NCI-H1105 (cell line): ENCODE data around the gene SMAD1.
"Not testable (repeated sequence)": the region's sequence is repeated elsewhere in the genome, so short reads cannot be mapped to it uniquely, and the experiment has no call there.

Experiments used
- DNase-seq: peaks from one replicate; lab custom pipeline; 2025; lab: John Stamatoyannopoulos, UW

Gene SMAD1

GRCh38 chr4:145564540-145564939, 82.9 kb downstream of the SMAD1 start:
- DNase-seq = no peak

GRCh38 chr4:145565328-145565727, 83.7 kb downstream of the SMAD1 start:
- DNase-seq = no peak

GRCh38 chr4:145566086-145566708, 84.5 kb downstream of the SMAD1 start:
- DNase-seq = no peak

- no peak for DNase-seq
Measured at GRCh38 chr4:145566768-145567167, 85.1 kb downstream of the SMAD1 start.

GRCh38 chr4:145567516-145567915, 85.9 kb downstream of the SMAD1 start:
- DNase-seq = no peak

GRCh38 chr4:145574546-145574945, 92.9 kb downstream of the SMAD1 start:
- DNase-seq = not testable (repeated sequence)

GRCh38 chr4:145580906-145581305, 99.3 kb downstream of the SMAD1 start:
- no peak for DNase-seq

- DNase-seq = no peak
Measured at GRCh38 chr4:145583191-145584055, 101.8 kb downstream of the SMAD1 start.

GRCh38 chr4:145587088-145587754, 105.6 kb downstream of the SMAD1 start:
- no peak for DNase-seq

GRCh38 chr4:145589381-145589780, 107.7 kb downstream of the SMAD1 start:
- not testable (repeated sequence) for DNase-seq

GRCh38 chr4:145589916-145590702, 108.5 kb downstream of the SMAD1 start:
- DNase-seq = no peak

GRCh38 chr4:145602129-145602760, 120.6 kb downstream of the SMAD1 start:
- no peak for DNase-seq

GRCh38 chr4:145605941-145606340, 124.3 kb downstream of the SMAD1 start:
- no peak for DNase-seq
